Measurements from ENCODE around the gene ASPRV1. TPM values are rescaled to one million over a fixed set of nuclear protein-coding genes. Genes with fewer than 3 reads are reported as not detected.

Gene ASPRV1
- total and polyA plus RNA-seq, 10 of the 15 experiments (the other 5 are each of a cell fraction or from before 2014, with no cell fraction given): 0.11 to 1.1 (median 0.33) TPM

DNA sequence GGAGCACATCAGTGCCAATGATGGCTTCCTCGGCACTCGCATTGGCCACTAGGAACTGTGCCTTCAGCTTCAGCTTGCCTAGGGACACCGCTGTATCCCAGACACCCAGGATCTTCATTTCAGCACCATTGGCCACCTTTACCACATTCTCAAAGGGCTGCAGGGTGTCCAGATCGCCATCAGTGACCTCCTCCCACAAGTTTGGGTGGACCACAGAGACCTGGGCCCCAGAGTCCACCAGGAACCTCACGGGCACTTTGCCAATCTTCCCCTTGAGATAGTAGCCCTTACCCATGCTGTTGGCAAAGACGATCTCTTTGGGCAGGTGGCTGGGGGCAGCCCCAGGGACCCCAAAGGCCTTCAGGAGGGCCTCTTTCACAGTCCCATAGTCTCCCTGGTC is 610 bp downstream of the ASPRV1 start (continued):
- TF ChIP-seq, protein P1, sequence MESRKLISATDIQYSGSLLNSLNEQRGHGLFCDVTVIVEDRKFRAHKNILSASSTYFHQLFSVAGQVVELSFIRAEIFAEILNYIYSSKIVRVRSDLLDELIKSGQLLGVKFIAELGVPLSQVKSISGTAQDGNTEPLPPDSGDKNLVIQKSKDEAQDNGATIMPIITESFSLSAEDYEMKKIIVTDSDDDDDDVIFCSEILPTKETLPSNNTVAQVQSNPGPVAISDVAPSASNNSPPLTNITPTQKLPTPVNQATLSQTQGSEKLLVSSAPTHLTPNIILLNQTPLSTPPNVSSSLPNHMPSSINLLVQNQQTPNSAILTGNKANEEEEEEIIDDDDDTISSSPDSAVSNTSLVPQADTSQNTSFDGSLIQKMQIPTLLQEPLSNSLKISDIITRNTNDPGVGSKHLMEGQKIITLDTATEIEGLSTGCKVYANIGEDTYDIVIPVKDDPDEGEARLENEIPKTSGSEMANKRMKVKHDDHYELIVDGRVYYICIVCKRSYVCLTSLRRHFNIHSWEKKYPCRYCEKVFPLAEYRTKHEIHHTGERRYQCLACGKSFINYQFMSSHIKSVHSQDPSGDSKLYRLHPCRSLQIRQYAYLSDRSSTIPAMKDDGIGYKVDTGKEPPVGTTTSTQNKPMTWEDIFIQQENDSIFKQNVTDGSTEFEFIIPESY (IDR thresholded peaks at IDR 0.05): no peak
- TF ChIP-seq, protein P2, sequence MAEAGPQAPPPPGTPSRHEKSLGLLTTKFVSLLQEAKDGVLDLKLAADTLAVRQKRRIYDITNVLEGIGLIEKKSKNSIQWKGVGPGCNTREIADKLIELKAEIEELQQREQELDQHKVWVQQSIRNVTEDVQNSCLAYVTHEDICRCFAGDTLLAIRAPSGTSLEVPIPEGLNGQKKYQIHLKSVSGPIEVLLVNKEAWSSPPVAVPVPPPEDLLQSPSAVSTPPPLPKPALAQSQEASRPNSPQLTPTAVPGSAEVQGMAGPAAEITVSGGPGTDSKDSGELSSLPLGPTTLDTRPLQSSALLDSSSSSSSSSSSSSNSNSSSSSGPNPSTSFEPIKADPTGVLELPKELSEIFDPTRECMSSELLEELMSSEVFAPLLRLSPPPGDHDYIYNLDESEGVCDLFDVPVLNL (IDR thresholded peaks at IDR 0.05; ENCODE audit: low read depth, low read length): no peak
- TF ChIP-seq, protein P3, sequence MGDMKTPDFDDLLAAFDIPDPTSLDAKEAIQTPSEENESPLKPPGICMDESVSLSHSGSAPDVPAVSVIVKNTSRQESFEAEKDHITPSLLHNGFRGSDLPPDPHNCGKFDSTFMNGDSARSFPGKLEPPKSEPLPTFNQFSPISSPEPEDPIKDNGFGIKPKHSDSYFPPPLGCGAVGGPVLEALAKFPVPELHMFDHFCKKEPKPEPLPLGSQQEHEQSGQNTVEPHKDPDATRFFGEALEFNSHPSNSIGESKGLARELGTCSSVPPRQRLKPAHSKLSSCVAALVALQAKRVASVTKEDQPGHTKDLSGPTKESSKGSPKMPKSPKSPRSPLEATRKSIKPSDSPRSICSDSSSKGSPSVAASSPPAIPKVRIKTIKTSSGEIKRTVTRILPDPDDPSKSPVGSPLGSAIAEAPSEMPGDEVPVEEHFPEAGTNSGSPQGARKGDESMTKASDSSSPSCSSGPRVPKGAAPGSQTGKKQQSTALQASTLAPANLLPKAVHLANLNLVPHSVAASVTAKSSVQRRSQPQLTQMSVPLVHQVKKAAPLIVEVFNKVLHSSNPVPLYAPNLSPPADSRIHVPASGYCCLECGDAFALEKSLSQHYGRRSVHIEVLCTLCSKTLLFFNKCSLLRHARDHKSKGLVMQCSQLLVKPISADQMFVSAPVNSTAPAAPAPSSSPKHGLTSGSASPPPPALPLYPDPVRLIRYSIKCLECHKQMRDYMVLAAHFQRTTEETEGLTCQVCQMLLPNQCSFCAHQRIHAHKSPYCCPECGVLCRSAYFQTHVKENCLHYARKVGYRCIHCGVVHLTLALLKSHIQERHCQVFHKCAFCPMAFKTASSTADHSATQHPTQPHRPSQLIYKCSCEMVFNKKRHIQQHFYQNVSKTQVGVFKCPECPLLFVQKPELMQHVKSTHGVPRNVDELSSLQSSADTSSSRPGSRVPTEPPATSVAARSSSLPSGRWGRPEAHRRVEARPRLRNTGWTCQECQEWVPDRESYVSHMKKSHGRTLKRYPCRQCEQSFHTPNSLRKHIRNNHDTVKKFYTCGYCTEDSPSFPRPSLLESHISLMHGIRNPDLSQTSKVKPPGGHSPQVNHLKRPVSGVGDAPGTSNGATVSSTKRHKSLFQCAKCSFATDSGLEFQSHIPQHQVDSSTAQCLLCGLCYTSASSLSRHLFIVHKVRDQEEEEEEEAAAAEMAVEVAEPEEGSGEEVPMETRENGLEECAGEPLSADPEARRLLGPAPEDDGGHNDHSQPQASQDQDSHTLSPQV (IDR thresholded peaks at IDR 0.05): no peak
- TF ChIP-seq CHD1 (IDR thresholded peaks at IDR 0.05; ENCODE audit: low read depth, low read length): no peak
- TF ChIP-seq ZNF207 (IDR thresholded peaks at IDR 0.05; ENCODE audit: borderline replicate concordance): no peak
- TF ChIP-seq NFYB (IDR thresholded peaks at IDR 0.05; ENCODE audit: insufficient read depth, low read depth, low read length): no peak
